ENCODE results near the gene SLC6A20. TPM values are rescaled to one million over a fixed set of nuclear protein-coding genes. Genes with fewer than 3 reads are reported as not detected.

SLC6A20 gene
- total and polyA plus RNA-seq, 4 donors, result 0.08 to 0.16 (median 0.10) TPM; not detected in 1

- DNase-seq (ENCODE audit: low spot score), result no peak
- TF ChIP-seq FOXA1 (IDR thresholded peaks at IDR 0.05) (no peak), FOXA2 (IDR thresholded peaks at IDR 0.05) (no peak), TAF1 (conservative IDR thresholded peaks at IDR 0.05) (no peak), EGR1 (IDR thresholded peaks at IDR 0.05; ENCODE audit: low read depth in 2 of 2) (no peak)
- TF ChIP-seq, protein P1, sequence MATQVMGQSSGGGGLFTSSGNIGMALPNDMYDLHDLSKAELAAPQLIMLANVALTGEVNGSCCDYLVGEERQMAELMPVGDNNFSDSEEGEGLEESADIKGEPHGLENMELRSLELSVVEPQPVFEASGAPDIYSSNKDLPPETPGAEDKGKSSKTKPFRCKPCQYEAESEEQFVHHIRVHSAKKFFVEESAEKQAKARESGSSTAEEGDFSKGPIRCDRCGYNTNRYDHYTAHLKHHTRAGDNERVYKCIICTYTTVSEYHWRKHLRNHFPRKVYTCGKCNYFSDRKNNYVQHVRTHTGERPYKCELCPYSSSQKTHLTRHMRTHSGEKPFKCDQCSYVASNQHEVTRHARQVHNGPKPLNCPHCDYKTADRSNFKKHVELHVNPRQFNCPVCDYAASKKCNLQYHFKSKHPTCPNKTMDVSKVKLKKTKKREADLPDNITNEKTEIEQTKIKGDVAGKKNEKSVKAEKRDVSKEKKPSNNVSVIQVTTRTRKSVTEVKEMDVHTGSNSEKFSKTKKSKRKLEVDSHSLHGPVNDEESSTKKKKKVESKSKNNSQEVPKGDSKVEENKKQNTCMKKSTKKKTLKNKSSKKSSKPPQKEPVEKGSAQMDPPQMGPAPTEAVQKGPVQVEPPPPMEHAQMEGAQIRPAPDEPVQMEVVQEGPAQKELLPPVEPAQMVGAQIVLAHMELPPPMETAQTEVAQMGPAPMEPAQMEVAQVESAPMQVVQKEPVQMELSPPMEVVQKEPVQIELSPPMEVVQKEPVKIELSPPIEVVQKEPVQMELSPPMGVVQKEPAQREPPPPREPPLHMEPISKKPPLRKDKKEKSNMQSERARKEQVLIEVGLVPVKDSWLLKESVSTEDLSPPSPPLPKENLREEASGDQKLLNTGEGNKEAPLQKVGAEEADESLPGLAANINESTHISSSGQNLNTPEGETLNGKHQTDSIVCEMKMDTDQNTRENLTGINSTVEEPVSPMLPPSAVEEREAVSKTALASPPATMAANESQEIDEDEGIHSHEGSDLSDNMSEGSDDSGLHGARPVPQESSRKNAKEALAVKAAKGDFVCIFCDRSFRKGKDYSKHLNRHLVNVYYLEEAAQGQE (IDR thresholded peaks at IDR 0.05), result no peak
- TF ChIP-seq, protein P2, sequence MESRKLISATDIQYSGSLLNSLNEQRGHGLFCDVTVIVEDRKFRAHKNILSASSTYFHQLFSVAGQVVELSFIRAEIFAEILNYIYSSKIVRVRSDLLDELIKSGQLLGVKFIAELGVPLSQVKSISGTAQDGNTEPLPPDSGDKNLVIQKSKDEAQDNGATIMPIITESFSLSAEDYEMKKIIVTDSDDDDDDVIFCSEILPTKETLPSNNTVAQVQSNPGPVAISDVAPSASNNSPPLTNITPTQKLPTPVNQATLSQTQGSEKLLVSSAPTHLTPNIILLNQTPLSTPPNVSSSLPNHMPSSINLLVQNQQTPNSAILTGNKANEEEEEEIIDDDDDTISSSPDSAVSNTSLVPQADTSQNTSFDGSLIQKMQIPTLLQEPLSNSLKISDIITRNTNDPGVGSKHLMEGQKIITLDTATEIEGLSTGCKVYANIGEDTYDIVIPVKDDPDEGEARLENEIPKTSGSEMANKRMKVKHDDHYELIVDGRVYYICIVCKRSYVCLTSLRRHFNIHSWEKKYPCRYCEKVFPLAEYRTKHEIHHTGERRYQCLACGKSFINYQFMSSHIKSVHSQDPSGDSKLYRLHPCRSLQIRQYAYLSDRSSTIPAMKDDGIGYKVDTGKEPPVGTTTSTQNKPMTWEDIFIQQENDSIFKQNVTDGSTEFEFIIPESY (IDR thresholded peaks at IDR 0.05), result no peak
- Histone ChIP-seq H3K36me3 (ENCODE audit: control insufficient read depth in 4 of 4, insufficient read depth in 3 of 4, low read depth in 1 of 4, low read length in 3 of 4) (no peaks in the 10 kb centered on the region), H3K4me1 (ENCODE audit: control insufficient read depth in 4 of 4, insufficient read depth in 4 of 4, low read length in 3 of 4) (peaks cover 0 to 4% (median 2%) of the 10 kb centered on the region in 4 donors), H3K9ac (ENCODE audit: low read depth in 1 of 2, low read length in 2 of 2) (no peak overlapping the region), H3K27me3 (ENCODE audit: control insufficient read depth in 4 of 4, insufficient read depth in 4 of 4, low read length in 3 of 4) (no peaks in the 10 kb centered on the region), H3K27ac (ENCODE audit: low read depth in 1 of 2, low read length in 2 of 2) (no peak overlapping the region), H3K4me3 (ENCODE audit: low read depth in 1 of 3, low read length in 3 of 3) (no peak overlapping the region), H3K9me3 (ENCODE audit: control insufficient read depth in 4 of 4, low read length in 3 of 4) (no peaks in the 10 kb centered on the region)
- WGBS, result 97% methylated on average over 7 of the region's 7 CpGs
Measured at GRCh38 chr3:45754461-45754860, 41.9 kb downstream of the SLC6A20 start.

- Histone ChIP-seq H3K9ac (ENCODE audit: low read depth in 1 of 2, low read length in 2 of 2) (no peak overlapping the region), H3K27me3 (ENCODE audit: control insufficient read depth in 4 of 4, insufficient read depth in 4 of 4, low read length in 3 of 4) (no peaks in the 10 kb centered on the region), H3K4me1 (ENCODE audit: control insufficient read depth in 4 of 4, insufficient read depth in 4 of 4, low read length in 3 of 4) (peaks cover 0 to 4% (median 2%) of the 10 kb centered on the region in 4 donors), H3K27ac (ENCODE audit: low read depth in 1 of 2, low read length in 2 of 2) (no peak overlapping the region), H3K36me3 (ENCODE audit: control insufficient read depth in 4 of 4, insufficient read depth in 3 of 4, low read depth in 1 of 4, low read length in 3 of 4) (peaks cover 0 to under 1% (median 0%) of the 10 kb centered on the region in 4 donors), H3K9me3 (ENCODE audit: control insufficient read depth in 4 of 4, low read length in 3 of 4) (no peaks in the 10 kb centered on the region), H3K4me3 (ENCODE audit: low read depth in 1 of 3, low read length in 3 of 3) (no peak overlapping the region)
- TF ChIP-seq NR2F2 (IDR thresholded peaks at IDR 0.05) (no peak), YY1 (IDR thresholded peaks at IDR 0.05) (no peak), EGR1 (IDR thresholded peaks at IDR 0.05; ENCODE audit: low read depth in 2 of 2) (no peak), SP1 (IDR thresholded peaks at IDR 0.05) (no peak), GABPA (IDR thresholded peaks at IDR 0.05 in 1 of 2, conservative IDR thresholded peaks at IDR 0.05 in 1 of 2) (no peak), TAF1 (conservative IDR thresholded peaks at IDR 0.05) (no peak), RXRA (IDR thresholded peaks at IDR 0.05) (no peak), CTCF (IDR thresholded peaks at IDR 0.05; ENCODE audit: low read depth, low read length, missing input control) (no peak), JUND (IDR thresholded peaks at IDR 0.05) (no peak), FOXA1 (IDR thresholded peaks at IDR 0.05) (no peak)
- TF ChIP-seq, protein P1 (IDR thresholded peaks at IDR 0.05), result no peak
- TF ChIP-seq, protein P2 (IDR thresholded peaks at IDR 0.05), result no peak
- TF ChIP-seq, protein P3, sequence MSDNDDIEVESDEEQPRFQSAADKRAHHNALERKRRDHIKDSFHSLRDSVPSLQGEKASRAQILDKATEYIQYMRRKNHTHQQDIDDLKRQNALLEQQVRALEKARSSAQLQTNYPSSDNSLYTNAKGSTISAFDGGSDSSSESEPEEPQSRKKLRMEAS (IDR thresholded peaks at IDR 0.05), result no peak
- DNase-seq (ENCODE audit: low spot score), result no peak
- WGBS, result 96% methylated on average over 3 of the region's 3 CpGs
Measured at GRCh38 chr3:45753095-45753494, 43.2 kb downstream of the SLC6A20 start.
